IPS DF 19.7 (cell line): ENCODE data around the gene RPP21.

Source experiments
- DNase-seq: peaks from one replicate; pipeline ENCODE4 v3.0.0-alpha.2; 2013; ENCODE audit warnings: low read depth, low spot score

Gene RPP21

DNA sequence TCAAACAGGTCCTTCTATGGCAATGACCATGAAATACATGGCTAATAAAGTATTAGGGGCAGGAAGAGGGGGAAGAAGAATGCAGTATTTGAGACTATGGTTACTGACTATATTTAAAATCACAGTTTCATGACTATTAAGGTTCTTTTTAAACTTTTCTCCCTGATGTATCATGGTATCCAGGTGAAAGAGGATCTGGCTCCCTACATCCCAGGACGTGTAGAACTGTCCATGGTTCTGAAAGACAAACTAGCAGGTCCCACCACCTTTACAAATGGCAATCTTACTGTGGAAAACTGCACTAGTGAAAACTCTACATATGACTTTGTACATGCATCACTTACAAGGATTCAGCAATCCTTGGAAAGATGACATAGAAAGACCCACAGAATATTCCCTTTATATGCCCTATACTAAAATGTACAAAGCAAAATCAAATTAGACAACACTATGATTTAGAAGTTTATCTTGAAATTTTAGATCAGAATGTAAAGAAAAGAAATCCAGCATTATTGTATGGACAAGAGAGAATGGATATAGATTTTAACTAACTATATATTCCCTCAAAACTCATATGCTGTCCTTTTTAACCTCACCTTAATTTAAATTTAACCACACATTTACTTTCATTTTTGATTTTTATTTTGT lies 33.5 kb downstream of the RPP21 start:
- DNase-seq, result no peak

GRCh38 chr6:30380464-30380863 lies 35.5 kb downstream of the RPP21 start:
- DNase-seq, result no peak

- DNase-seq, result no peak
Observed at GRCh38 chr6:30386166-30386565, 41.2 kb downstream of the RPP21 start.

- no peak for DNase-seq
Observed at GRCh38 chr6:30391240-30391639, 46.3 kb downstream of the RPP21 start.

DNA sequence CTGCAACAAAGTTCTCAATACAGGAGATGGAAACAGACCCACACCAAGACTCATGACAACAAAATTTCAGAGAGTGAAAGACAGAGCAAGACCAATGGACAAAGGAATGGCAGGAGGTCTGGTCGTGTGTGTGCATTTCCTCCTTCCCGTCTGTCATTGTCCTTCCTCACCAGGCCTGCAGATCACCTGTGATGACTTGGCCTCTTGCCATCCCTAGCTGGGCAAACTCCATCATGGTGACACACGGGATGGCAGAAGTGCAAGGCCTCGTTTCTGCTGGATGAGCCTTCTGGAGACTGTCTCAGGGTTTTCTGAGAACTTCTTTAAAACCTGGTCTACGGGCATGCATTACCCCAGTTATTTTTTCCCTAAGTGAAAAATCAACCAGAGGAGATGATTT lies 49.2 kb downstream of the RPP21 start:
- no peak for DNase-seq
